Liver (tissue), 9 donors: ENCODE data around the gene RAPGEF4. TPM values are rescaled to one million over a fixed set of nuclear protein-coding genes. Genes with fewer than 3 reads are reported as not detected.

Source experiments
- DNase-seq: peaks from one replicate; pipeline ENCODE4 v3.0.0-alpha.2; 2017; ENCODE audit warnings: low spot score
- H3K27ac ChIP-seq, 2 donors: one replicate each; pipeline ENCODE4 v1.7.0; 2013; ENCODE audit warnings: inconsistent platforms in 2 of 2, low read length in 2 of 2, control low read depth in 1 of 2, low read depth in 1 of 2, mild to moderate bottlenecking in 1 of 2
- H3K27me3 ChIP-seq, 4 donors: one replicate each; pipeline versions ENCODE4 v1.6.1 to v1.7.0; 2013; ENCODE audit warnings: low read length in 3 of 4, inconsistent platforms in 1 of 4, mild to moderate bottlenecking in 1 of 4, moderate library complexity in 1 of 4; ENCODE audit not compliant: control insufficient read depth in 4 of 4, insufficient read depth in 4 of 4
- H3K36me3 ChIP-seq, 4 donors: one replicate each; pipeline versions ENCODE4 v1.6.1 to v1.7.0; 2013; ENCODE audit warnings: low read length in 3 of 4, mild to moderate bottlenecking in 3 of 4, low read depth in 1 of 4, moderate library complexity in 1 of 4; ENCODE audit not compliant: control insufficient read depth in 4 of 4, insufficient read depth in 3 of 4
- H3K4me1 ChIP-seq, 4 donors: one replicate each; pipeline versions ENCODE4 v1.6.1 to v1.7.0; 2013; ENCODE audit warnings: low read length in 3 of 4, mild to moderate bottlenecking in 3 of 4, moderate library complexity in 1 of 4; ENCODE audit not compliant: control insufficient read depth in 4 of 4, insufficient read depth in 4 of 4
- H3K4me3 ChIP-seq, 3 donors: one replicate each; pipeline versions ENCODE4 v1.6.1 to v1.7.0; 2013; ENCODE audit warnings: low read length in 3 of 3, control low read depth in 1 of 3, low read depth in 1 of 3, mild to moderate bottlenecking in 1 of 3
- H3K9ac ChIP-seq, 2 donors: one replicate each; pipeline ENCODE4 v1.7.0; 2013; ENCODE audit warnings: low read length in 2 of 2, mild to moderate bottlenecking in 2 of 2, moderate library complexity in 2 of 2, control low read depth in 1 of 2, low read depth in 1 of 2
- H3K9me3 ChIP-seq, 4 donors: one replicate each; pipeline versions ENCODE4 v1.6.1 to v1.7.0; 2013; ENCODE audit warnings: low read length in 3 of 4; ENCODE audit not compliant: control insufficient read depth in 4 of 4
- EGR1 ChIP-seq, 2 donors: IDR thresholded peaks; 2 replicates each; pipeline ENCODE4 v1.6.1; 2016 to 2018; ENCODE audit warnings: antibody characterized with exemption in 2 of 2, low read depth in 2 of 2
- GABPA ChIP-seq, 2 donors: IDR thresholded peaks in 1 of 2; conservative IDR thresholded peaks in 1 of 2; 2 replicates each; pipeline ENCODE4 v1.6.1; 2016; ENCODE audit warnings: antibody characterized with exemption in 2 of 2, mild to moderate bottlenecking in 1 of 2, moderate library complexity in 1 of 2
- HNF4A ChIP-seq, 2 donors: conservative IDR thresholded peaks; 2 replicates each; pipeline ENCODE4 v1.6.1; 2016; ENCODE audit warnings: antibody characterized with exemption in 2 of 2, mild to moderate bottlenecking in 2 of 2
- HNF4G ChIP-seq: IDR thresholded peaks from 2 replicates; pipeline ENCODE4 v1.6.1; 2016; ENCODE audit warnings: antibody characterized with exemption
- JUND ChIP-seq, 2 donors: IDR thresholded peaks; 2 replicates each; pipeline ENCODE4 v1.6.1; 2016; ENCODE audit warnings: antibody characterized with exemption in 2 of 2
- NR2F2 ChIP-seq: IDR thresholded peaks from 2 replicates; pipeline ENCODE4 v1.6.1; 2016; ENCODE audit warnings: antibody characterized with exemption
- RAD21 ChIP-seq, 2 donors: IDR thresholded peaks; 2 replicates each; pipeline ENCODE4 v1.6.1; 2016; ENCODE audit warnings: antibody characterized with exemption in 2 of 2, mild to moderate bottlenecking in 2 of 2
- RXRA ChIP-seq, 2 donors: IDR thresholded peaks; 2 replicates each; pipeline ENCODE4 v1.6.1; 2017 to 2018; ENCODE audit warnings: antibody characterized with exemption in 2 of 2, mild to moderate bottlenecking in 1 of 2
- TAF1 ChIP-seq: conservative IDR thresholded peaks from 2 replicates; pipeline ENCODE4 v1.6.1; 2016; ENCODE audit warnings: antibody characterized with exemption, mild to moderate bottlenecking
- YY1 ChIP-seq: IDR thresholded peaks from 2 replicates; pipeline ENCODE4 v1.6.1; 2016; ENCODE audit warnings: antibody characterized with exemption, mild to moderate bottlenecking
- WGBS: extraction: QIAGEN DNeasy Blood & Tissue Kit; methylation state at CpG from one replicate; pipeline ENCODE4 v1.1.7; 2013; 5-methylcytosine and 5-hydroxymethylcytosine counted together
- polyA plus RNA-seq, 2 donors: library from polyadenylated mRNA; stranded (reverse) in 1 of 2; unstranded in 1 of 2; fragments of 200-250 nt in 1 of 2; fragments of >200 nt in 1 of 2; fragmentation: Nextera tagmentation in 1 of 2; extraction: Ambion mirVana in 1 of 2; gene quantifications; one replicate each; pipeline versions ENCODE4 v1.2.1 to v1.2.3, GENCODE V29; 2013 to 2015
- total RNA-seq, 2 donors: library from RNA; depleted of rRNA; stranded (reverse); fragments of >200 nt; gene quantifications; one replicate each; pipeline ENCODE4 v1.2.3, GENCODE V29; 2014
- TF ChIP-seq, protein P1 (sequence below): fragments of 150-350 bp; IDR thresholded peaks from 2 replicates; pipeline ENCODE4 v1.5.1; 2017; ENCODE audit warnings: improper control_type of control experiment, low read depth, low read length; ENCODE audit not compliant: missing input control
- TF ChIP-seq, protein P2 (sequence below): IDR thresholded peaks from 2 replicates; pipeline ENCODE4 v1.6.1; 2016; ENCODE audit warnings: antibody characterized with exemption
- TF ChIP-seq, protein P3 (sequence below): IDR thresholded peaks from 2 replicates; pipeline ENCODE4 v1.6.1; 2016; ENCODE audit warnings: antibody characterized with exemption
- TF ChIP-seq, protein P4 (sequence below): IDR thresholded peaks from 2 replicates; pipeline ENCODE4 v1.6.1; 2016; ENCODE audit warnings: antibody characterized with exemption, mild to moderate bottlenecking
- TF ChIP-seq, protein P5 (sequence below): IDR thresholded peaks from 2 replicates; pipeline ENCODE4 v1.6.1; 2016; ENCODE audit warnings: antibody characterized with exemption
- donor health status: healthy.
- donor health status: healthy.
- donor health status: healthy.
- donor health status: healthy.
- donor health status: healthy.

The RAPGEF4 gene
- total and polyA plus RNA-seq, 4 donors: 1.5 to 18.2 (median 8.3) TPM

- Histone ChIP-seq H3K9me3 (no peaks in the 10 kb centered on the region), H3K36me3 (no peaks in the 10 kb centered on the region), H3K4me1 (no peaks in the 10 kb centered on the region), H3K27ac (no peak overlapping the region), H3K9ac (no peak overlapping the region), H3K27me3 (no peaks in the 10 kb centered on the region), H3K4me3 (no peak overlapping the region)
- WGBS: 79% methylated on average over 3 of the region's 3 CpGs
- TF ChIP-seq NR2F2 (no peak), GABPA (IDR thresholded peaks at IDR 0.05 in 1 of 2, conservative IDR thresholded peaks at IDR 0.05 in 1 of 2) (no peak), EGR1 (IDR thresholded peaks at IDR 0.05; ENCODE audit: low read depth in 2 of 2) (no peak), YY1 (no peak), RXRA (IDR thresholded peaks at IDR 0.05) (no peak), HNF4A (conservative IDR thresholded peaks at IDR 0.05) (no peak), JUND (IDR thresholded peaks at IDR 0.05) (no peak), HNF4G (no peak), TAF1 (no peak), RAD21 (IDR thresholded peaks at IDR 0.05) (no peak)
- TF ChIP-seq, protein P1, sequence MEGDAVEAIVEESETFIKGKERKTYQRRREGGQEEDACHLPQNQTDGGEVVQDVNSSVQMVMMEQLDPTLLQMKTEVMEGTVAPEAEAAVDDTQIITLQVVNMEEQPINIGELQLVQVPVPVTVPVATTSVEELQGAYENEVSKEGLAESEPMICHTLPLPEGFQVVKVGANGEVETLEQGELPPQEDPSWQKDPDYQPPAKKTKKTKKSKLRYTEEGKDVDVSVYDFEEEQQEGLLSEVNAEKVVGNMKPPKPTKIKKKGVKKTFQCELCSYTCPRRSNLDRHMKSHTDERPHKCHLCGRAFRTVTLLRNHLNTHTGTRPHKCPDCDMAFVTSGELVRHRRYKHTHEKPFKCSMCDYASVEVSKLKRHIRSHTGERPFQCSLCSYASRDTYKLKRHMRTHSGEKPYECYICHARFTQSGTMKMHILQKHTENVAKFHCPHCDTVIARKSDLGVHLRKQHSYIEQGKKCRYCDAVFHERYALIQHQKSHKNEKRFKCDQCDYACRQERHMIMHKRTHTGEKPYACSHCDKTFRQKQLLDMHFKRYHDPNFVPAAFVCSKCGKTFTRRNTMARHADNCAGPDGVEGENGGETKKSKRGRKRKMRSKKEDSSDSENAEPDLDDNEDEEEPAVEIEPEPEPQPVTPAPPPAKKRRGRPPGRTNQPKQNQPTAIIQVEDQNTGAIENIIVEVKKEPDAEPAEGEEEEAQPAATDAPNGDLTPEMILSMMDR: no peak
- TF ChIP-seq, protein P2, sequence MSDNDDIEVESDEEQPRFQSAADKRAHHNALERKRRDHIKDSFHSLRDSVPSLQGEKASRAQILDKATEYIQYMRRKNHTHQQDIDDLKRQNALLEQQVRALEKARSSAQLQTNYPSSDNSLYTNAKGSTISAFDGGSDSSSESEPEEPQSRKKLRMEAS: no peak
- TF ChIP-seq, protein P3, sequence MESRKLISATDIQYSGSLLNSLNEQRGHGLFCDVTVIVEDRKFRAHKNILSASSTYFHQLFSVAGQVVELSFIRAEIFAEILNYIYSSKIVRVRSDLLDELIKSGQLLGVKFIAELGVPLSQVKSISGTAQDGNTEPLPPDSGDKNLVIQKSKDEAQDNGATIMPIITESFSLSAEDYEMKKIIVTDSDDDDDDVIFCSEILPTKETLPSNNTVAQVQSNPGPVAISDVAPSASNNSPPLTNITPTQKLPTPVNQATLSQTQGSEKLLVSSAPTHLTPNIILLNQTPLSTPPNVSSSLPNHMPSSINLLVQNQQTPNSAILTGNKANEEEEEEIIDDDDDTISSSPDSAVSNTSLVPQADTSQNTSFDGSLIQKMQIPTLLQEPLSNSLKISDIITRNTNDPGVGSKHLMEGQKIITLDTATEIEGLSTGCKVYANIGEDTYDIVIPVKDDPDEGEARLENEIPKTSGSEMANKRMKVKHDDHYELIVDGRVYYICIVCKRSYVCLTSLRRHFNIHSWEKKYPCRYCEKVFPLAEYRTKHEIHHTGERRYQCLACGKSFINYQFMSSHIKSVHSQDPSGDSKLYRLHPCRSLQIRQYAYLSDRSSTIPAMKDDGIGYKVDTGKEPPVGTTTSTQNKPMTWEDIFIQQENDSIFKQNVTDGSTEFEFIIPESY: no peak
- TF ChIP-seq, protein P4, sequence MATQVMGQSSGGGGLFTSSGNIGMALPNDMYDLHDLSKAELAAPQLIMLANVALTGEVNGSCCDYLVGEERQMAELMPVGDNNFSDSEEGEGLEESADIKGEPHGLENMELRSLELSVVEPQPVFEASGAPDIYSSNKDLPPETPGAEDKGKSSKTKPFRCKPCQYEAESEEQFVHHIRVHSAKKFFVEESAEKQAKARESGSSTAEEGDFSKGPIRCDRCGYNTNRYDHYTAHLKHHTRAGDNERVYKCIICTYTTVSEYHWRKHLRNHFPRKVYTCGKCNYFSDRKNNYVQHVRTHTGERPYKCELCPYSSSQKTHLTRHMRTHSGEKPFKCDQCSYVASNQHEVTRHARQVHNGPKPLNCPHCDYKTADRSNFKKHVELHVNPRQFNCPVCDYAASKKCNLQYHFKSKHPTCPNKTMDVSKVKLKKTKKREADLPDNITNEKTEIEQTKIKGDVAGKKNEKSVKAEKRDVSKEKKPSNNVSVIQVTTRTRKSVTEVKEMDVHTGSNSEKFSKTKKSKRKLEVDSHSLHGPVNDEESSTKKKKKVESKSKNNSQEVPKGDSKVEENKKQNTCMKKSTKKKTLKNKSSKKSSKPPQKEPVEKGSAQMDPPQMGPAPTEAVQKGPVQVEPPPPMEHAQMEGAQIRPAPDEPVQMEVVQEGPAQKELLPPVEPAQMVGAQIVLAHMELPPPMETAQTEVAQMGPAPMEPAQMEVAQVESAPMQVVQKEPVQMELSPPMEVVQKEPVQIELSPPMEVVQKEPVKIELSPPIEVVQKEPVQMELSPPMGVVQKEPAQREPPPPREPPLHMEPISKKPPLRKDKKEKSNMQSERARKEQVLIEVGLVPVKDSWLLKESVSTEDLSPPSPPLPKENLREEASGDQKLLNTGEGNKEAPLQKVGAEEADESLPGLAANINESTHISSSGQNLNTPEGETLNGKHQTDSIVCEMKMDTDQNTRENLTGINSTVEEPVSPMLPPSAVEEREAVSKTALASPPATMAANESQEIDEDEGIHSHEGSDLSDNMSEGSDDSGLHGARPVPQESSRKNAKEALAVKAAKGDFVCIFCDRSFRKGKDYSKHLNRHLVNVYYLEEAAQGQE: no peak
- TF ChIP-seq, protein P5, sequence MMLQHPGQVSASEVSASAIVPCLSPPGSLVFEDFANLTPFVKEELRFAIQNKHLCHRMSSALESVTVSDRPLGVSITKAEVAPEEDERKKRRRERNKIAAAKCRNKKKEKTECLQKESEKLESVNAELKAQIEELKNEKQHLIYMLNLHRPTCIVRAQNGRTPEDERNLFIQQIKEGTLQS: no peak
- no peak for DNase-seq
These were observed 38.3 kb upstream of the RAPGEF4 start for GRCh38 chr2:172697296-172697695.
